ENCODE measurements around the gene NRP1. TPM values are rescaled to one million over a fixed set of nuclear protein-coding genes. Genes with fewer than 3 reads are reported as not detected.
A peak's percentile ranks its signal among the peaks of the same experiment; 100 is the strongest.
"Not testable (repeated sequence)": the region's sequence is repeated elsewhere in the genome, so short reads cannot be mapped to it uniquely, and the experiment has no call there.

The NRP1 gene
- polyA plus RNA-seq (ENCODE audit: insufficient read depth in 1 of 5, insufficient read length in 5 of 5, low replicate concordance in 1 of 5) = 100 to 1,000 TPM; 119 to 173 (median 158) TPM
- long read RNA-seq, donor 1, full-length matches to known transcripts = 8 of 84 reads
- long read RNA-seq, donor 1, partial matches to known transcripts = 76 of 84 reads
- long read RNA-seq, donor 1, other reads (novel, unspliced or antisense) = 0 of 84 reads
- long read RNA-seq, donor 2, full-length matches to known transcripts = 10 of 38 reads
- long read RNA-seq, donor 2, partial matches to known transcripts = 28 of 38 reads
- long read RNA-seq, donor 2, other reads (novel, unspliced or antisense) = 0 of 38 reads
- long read RNA-seq, donor 3, full-length matches to known transcripts = 6 of 60 reads
- long read RNA-seq, donor 3, partial matches to known transcripts = 54 of 60 reads
- long read RNA-seq, donor 3, other reads (novel, unspliced or antisense) = 0 of 60 reads
- long read RNA-seq, donor 4, full-length matches to known transcripts = 3 of 51 reads
- long read RNA-seq, donor 4, partial matches to known transcripts = 48 of 51 reads
- long read RNA-seq, donor 4, other reads (novel, unspliced or antisense) = 0 of 51 reads
- long read RNA-seq, donor 5, full-length matches to known transcripts = 5 of 51 reads
- long read RNA-seq, donor 5, partial matches to known transcripts = 46 of 51 reads
- long read RNA-seq, donor 5, other reads (novel, unspliced or antisense) = 0 of 51 reads
- long read RNA-seq, donor 6, full-length matches to known transcripts = 14 of 136 reads
- long read RNA-seq, donor 6, partial matches to known transcripts = 122 of 136 reads
- long read RNA-seq, donor 6, other reads (novel, unspliced or antisense) = 0 of 136 reads
- long read RNA-seq, donor 7, full-length matches to known transcripts = 18 of 113 reads
- long read RNA-seq, donor 7, partial matches to known transcripts = 95 of 113 reads
- long read RNA-seq, donor 7, other reads (novel, unspliced or antisense) = 0 of 113 reads
- long read RNA-seq, donor 8, full-length matches to known transcripts = 2 of 31 reads
- long read RNA-seq, donor 8, partial matches to known transcripts = 29 of 31 reads
- long read RNA-seq, donor 8, other reads (novel, unspliced or antisense) = 0 of 31 reads

DNA sequence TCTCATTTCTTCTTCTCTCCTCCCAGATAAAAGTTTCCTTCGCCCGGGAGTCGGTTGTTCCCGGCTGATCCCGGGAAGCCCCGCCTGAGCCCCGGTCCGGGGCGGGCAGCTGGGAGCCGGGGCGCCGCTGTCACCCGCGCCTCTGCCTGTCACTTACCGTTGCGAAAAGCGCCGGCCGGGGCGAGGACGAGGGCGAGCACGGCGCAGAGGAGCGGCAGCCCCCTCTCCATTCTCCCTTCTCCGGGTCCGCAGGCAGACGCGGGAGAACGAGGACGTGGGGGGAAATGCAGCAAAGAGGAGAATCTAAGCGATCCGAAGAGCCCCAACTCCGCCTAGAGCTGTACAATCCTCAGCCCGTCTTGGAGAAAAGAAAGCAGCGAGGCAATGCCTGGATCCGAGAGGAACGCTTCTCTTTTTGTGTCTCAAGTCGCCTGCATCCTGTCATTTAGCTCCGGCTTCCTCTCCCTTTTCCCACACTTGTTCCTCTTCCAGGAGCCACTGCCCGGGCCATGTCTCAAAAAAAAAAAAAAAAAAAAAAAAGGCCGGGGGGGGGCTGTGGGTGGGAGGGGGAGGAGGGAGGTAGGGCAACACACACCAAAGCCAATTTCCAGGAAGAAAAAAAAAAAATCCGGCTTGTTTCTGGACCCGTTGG lies at the start of gene NRP1:
TSS of gene NRP1 (minus strand) at position 515 of the 652 bp plus-strand sequence. CDS start at position 230, 285 bp downstream.
- peak in 1 of 2 donors; percentile 49 for DNase-seq

DNA sequence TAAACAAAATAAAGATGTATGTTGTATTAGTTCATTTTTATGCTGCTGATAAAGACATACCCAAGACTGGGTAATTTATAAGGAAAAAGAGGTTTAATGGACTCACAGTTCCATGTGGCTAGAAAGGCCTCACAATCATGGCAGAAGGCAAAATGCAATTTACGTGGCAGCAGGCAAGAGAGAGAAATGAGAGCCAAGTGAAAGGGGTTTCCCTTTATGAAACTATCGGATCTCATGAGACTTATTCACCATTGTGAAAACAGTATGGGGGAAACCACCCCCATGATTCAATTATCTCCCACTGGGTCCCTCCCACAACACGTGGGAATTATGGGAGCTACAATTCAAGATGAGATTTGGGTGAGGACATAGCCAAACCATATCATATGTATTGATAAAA lies 49.7 kb upstream of the NRP1 start:
- DNase-seq = not testable (repeated sequence)

DNA sequence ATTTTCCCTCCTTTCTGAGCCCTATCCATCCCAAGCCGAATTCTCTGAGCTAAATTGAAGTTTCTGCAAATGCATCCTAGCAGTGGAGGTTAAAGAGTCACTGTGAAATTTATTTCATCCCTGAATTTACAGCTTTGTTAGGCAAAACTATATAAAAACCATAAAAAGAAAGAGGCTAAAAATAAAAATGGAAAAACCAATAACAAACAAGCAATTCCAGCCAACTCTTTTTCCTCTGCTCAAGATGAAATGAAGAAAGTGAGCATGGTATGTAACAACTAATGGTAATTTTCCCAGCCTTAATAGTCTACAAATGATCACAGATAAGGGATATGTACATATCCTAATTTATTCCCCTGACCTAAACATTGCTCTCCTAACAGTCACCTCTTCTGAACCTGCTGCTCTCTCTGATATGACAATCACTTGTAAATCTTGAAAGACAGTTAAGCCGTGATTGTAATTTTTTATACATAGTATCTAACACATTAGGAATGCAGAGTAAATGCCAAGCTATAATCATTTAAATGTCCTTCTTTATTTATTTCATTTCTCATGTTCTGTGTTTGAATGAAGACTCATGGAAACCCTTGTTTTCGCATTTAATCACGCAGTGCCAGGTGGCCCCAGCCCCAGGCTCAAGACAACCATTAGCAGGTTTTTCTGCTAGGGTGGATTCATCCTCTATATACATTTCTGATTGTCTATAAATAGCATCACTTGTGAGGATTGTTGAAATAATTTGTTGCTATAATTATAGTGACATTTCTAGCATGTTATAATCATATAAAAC lies 48.6 kb upstream of the NRP1 start:
- DNase-seq = no peak

DNA sequence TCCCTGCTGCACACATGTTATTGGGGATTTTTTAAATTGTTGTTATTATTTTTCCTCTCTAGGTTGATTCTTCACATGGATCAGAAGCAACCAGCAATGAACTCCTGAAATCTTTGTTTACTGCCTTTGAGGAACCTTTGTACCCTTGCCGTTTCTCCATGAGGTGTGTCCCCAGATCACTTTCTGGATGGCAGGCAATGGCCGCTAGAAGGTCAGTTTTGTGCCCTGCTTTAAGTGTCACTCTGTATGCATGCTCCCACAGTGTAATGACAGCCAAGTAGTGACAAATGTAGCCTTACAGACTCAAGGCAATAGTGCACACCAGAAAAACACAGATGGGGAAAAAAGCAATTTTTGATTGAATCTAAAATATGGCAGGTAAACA lies 47.7 kb upstream of the NRP1 start:
- DNase-seq = no peak

DNA sequence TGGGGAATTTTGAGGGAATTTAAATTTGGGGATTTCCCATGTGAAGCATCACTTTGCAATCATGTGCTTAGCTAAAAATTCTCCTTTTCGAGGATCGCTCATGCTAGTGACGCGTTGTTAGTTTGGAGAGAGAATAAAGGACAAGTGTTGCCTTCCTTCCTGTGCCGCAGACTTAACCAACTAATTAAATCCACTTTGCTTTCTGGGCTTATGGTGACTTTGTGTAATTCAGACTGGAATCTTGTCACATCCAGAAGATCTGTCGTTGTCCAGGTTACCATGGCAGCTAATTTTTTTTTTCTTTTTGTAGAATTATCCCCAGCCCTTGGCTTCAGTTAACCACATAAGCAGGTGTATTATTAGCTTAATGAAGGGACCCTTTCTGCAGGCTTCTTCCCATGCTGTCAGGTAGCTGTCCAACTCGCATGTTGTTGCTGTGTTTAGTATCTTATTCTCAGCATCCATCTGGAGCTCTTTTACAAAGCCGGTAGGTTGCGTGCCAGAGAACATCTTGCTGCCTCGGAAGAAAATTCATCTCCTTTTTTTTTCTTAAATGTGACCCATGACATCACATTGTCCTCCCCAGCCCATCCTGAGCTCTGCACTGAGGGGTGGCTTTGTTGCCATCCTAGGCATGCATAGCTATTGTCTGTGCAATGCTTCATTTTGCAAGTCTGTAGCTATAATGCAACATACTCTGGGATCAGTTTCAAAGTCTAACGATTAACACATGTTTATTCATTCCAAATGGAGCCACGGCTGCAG lies 47.2 kb upstream of the NRP1 start:
- DNase-seq = peak in 1 of 2 donors; percentile 31

DNA sequence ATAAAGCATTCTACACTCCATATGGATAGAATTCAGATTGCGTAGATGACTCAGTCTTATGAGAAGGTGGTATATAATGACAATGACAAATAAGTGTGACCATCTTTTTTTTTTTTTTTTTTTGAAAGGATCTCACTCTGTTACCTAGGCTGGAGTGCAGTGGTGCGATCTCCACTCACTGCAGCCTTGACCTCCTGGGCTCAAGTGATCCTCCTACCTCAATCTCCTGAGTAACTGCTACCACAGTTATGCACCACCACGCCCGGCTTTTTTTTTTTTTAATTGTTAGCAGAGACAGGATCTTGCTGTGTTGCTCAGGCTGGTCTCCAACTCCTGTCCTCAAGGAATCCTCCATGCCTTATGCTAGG lies 43.2 kb upstream of the NRP1 start:
- no peak for DNase-seq

DNA sequence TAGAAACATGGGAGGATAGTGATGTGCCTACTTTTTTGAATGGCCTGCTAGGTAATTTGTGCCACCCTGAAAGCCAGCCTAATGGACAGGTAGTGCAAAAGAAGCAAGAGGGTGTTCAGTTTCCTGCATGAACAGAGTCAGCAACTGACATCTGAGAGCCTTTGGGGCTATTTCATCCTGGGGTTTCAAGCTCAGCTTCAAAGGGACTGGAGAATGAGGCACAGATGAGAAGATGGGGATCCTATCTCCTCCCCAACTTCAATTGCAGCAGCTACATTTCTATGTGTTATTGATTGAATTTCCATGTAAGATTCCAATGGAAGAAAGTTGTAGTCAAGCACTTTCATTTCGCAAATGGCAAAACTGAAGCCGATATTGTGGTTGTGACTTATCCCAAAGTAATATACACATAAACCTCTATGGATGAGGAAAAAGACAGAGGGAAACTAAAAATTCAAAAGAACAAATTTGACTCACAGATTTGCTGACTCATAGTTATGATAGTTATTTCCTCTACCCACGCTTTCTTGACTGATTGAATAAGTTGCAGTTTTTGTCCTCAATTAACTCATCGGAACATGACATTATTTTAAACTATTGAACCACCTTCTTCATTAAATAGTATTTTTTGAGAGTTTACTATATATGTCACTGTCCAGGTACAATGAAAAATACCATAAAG lies 42.6 kb upstream of the NRP1 start:
- no peak for DNase-seq

DNA sequence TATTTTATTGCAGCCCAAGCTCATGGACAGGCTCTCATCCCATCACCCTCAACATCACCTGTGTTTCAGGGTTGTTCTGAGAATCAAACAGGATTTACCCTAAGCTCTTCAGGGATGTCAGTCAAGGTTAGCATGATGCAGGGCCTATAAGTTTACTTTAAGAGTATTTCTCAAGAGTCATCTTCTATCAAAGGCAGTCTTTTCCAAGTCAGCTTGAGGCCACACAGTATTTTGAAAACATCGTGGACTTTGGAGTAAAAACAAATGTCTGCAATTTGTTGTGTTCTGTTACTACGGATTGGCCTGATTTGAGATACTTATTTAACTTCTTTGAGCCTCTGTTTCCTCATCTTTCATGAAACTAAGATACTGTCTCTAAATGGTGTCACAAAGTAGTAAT lies 42.0 kb upstream of the NRP1 start:
- no peak for DNase-seq

DNA sequence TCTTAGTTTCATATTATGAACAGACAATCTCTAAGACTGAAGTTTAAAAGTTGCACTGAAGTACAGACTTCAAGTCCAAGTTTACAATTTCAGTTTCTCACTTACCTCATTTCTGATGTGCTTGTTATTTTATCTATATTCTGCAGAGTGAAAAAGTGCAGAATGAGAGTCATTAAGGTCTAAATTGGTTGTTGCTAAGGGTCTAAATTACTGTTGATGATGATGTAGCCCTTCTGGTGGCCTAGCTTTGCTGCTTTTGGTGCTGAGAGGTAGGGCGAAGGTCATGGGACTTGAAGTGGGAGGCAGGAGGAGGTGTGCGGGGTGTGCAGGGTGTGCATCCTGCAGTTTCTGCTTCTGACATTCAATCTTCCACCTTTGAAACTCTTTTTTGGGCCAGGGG lies 38.8 kb upstream of the NRP1 start:
- no peak for DNase-seq

DNA sequence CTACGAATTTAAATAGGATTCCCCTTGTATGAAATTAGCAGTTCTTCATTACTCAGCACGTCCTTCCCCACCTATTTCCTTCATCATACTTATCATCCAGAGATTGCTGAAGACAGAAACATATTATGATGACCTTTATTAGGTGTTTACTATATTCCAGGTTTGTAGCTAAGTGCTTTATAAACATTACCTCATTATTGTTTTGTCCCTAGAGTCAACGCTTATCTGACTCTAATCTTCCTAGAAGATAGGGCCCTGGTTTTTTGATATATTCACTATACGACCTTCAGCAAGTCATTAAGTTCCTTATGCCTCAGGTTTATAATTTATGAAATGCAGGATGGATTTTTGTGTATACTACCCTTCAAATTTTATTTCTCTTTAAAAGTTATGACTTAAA lies 36.8 kb upstream of the NRP1 start:
- no peak for DNase-seq

DNA sequence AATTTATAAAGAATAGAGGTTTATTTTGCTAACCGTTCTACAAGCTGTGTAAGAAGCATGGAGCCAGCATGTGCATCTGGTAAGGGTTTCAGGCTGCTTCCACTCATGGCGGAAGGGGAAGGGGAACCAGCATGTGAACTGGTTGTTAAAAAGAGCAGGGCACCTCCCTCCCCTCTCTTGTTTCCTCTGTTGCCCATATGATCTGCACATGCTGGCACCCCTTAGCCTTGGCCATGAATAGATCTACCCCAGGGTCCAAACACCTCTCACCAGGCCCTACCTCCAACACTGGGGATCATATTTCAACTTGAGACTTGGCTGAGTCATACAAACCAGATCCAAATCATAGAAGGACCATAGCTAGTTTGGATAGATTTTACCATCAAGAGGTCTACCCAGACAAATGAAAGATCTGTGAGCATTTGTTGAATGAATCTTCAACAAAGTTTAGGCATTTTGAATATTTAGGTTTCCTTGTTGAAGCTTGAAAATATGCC lies 36.0 kb upstream of the NRP1 start:
- no peak for DNase-seq

DNA sequence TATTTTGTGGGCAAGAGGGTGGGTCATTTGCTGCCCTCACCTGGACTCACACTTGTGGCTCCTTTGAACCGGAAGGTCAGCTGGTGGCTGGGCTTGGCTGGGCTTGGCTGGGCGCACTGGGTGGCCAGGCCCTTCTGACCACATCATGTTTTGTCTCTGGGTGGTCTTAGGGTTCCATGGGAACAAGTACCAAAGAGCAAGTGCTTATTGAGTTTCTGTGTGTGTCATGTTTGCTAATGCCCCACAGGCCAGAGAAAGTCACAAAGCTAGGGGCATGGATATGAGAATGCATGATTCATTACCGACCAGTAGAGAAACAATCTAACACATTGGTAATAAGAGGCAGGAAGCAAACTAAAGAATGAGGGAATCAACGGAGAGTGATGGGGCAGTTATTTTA lies 33.6 kb upstream of the NRP1 start:
- DNase-seq = no peak

DNA sequence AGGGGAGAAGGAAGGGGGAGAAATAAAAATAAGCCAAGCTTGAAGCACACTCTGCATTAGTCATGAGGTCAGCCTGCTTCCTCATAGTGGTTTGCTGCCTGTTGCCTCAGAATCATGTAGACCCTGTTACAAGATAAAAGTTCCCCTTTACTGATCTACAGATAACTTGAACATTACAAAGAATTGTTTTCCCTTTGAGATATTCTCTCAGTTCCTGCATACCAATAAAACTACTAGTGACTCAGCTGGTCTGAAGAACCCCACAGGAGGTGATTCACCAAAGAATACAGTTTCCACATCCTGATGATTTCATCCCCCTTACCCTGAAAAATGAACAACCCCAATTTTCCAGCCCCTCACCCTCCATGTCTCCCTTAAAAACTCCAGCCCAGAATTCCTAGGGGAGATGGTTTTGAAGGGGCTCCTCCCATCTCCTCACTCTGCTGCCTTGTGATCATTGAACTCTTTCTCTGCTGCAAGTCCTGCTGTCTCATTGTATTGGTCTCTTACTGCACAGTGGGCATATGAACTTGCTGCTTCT lies 31.5 kb upstream of the NRP1 start:
- no peak for DNase-seq

DNA sequence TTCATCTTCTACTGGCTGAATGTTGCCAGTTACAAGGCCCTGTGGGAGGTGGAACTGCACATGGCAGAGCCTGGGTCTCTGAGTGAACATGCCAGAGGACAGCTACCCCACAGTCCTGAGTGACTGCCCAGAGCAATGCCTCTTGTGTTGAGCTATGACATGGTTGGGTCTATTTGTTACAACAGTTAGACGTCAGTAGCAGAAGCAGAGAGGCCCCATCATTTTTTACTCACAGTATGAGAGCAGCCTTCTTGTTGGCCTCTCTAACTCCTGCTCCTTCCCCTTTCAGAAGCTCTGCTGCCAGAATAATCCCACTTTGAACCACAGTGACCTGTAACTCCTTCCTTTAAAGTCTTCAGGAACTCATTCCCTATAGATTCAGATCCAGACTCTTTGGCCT lies 30.8 kb upstream of the NRP1 start:
- no peak for DNase-seq

DNA sequence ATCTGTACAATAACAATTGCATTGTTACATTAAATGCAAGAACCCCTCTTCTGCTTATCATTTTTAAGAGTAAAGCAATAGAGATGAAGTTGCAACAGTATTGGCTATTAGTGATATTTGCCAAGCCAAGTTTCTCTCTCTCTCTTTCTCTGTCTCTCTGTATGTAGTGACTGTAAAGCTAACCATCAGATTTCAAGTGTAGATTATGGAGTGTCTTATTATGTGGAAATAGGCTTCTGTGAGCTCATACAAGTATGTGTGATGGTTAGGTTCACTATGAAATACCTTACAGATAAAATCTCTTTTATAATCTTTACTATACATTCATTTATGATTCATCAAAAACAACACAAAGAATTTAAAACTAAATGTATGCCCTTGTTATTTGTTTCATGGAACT lies 28.6 kb upstream of the NRP1 start:
- no peak for DNase-seq

DNA sequence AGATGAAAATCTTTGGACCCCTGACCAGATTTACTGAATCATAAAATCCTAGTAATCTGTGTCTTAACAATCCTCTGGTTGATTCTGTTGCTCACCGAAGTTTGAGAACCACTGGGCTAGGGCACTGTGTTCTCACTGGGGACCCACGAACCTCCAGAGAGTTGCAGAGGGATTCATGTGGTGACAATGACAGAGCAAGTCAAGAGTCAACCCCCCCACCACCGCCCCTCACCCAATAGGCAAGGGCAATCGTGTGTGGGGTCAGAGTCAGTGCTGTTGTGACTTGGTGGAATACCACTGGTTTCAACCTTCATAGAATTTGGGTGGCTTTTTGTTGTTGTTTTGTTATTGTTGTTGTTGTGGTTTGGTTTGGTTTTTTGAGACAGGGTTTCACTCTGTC lies 23.5 kb upstream of the NRP1 start:
- DNase-seq = no peak

DNA sequence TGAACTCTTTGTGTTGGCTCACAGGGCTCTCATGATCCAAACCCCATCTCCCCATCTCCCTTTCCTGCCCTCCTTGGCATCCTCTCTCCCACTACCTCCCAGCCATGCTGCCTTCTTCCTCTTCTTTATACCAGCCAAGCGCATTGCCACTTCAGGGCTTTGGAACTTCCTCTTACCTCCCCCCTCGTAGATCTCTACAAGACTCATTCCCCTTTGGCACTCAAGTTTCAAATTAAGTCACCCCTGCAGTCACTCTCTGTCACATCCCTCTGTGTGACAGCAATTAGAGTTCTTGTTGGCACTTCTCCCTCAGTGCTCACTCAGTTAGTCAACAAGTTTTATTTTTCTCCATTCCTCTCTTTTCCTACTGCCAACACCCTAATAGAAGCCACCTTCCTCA lies 20.8 kb upstream of the NRP1 start:
- no peak for DNase-seq

DNA sequence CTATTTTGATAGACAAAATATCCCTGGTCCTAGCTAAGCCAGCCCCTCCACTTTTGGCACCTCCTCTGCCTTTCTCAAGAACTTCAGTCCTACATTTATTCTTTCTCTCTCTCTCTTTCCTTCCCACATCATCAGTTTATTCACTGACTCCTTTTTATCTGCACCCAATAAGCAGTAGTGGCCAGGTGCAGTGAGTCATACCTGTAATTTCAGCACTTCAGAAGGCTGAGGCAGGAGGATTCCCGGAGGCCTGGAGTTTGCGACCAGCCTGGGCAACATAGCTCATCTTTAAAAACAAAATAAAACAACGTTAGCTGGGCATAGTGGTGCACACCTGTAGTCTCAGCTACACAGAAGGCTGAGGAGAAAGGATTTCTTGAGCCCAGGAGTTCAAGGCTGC lies 19.4 kb upstream of the NRP1 start:
- no peak for DNase-seq

DNA sequence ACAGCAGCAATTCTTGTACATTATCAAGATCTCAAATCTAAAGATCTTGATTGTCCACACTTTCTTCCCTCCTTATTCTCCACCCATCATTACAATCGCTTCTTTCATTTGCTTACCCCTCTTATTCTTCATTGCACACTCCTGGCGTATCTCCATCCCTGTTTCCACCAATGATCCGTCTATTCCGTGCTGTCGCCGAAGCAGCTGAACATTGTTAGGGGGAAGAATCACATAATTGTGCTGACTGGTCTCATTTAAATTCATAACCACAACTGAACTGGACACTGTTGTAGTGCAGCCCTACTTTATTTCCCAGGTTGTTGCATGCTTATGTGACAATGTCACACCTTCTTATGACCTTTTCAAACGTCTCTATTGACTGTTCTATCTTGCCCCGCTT lies 18.9 kb upstream of the NRP1 start:
- DNase-seq = no peak

All from right lung (tissue), 10 donors.